Measurements from ENCODE around the gene MATCAP1.

MATCAP1 gene

DNA sequence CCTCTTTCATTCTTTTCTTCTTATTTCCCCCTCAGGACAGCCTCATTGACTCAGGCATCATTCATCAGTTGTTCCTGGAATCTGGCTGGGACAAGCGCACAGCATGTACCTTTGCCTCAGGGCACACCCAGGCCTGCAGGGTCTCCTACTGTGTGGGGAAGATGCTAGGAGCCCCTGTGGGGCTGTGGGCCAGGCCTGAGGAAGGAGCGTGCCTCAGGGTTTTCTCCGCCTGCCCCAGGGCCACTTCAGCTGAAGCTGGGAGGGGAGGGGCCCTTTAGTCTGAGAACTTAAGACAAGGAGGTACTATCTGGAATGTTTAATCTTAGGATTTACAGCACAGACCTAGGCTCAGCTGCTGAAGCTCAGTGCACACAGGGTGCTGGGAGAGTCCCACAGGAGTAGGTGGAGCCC lies 23.1 kb upstream of the MATCAP1 start:
- TF ChIP-seq, protein P1, sequence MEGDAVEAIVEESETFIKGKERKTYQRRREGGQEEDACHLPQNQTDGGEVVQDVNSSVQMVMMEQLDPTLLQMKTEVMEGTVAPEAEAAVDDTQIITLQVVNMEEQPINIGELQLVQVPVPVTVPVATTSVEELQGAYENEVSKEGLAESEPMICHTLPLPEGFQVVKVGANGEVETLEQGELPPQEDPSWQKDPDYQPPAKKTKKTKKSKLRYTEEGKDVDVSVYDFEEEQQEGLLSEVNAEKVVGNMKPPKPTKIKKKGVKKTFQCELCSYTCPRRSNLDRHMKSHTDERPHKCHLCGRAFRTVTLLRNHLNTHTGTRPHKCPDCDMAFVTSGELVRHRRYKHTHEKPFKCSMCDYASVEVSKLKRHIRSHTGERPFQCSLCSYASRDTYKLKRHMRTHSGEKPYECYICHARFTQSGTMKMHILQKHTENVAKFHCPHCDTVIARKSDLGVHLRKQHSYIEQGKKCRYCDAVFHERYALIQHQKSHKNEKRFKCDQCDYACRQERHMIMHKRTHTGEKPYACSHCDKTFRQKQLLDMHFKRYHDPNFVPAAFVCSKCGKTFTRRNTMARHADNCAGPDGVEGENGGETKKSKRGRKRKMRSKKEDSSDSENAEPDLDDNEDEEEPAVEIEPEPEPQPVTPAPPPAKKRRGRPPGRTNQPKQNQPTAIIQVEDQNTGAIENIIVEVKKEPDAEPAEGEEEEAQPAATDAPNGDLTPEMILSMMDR (IDR thresholded peaks at IDR 0.05; ENCODE audit: insufficient read depth, low read depth, low read length, missing control alignments) = no peak
- DNase-seq (ENCODE audit: low read depth) = no peak
- H3K4me3 ChIP-seq (ENCODE audit: low read depth, low read length) = no peak overlapping the region

DNA sequence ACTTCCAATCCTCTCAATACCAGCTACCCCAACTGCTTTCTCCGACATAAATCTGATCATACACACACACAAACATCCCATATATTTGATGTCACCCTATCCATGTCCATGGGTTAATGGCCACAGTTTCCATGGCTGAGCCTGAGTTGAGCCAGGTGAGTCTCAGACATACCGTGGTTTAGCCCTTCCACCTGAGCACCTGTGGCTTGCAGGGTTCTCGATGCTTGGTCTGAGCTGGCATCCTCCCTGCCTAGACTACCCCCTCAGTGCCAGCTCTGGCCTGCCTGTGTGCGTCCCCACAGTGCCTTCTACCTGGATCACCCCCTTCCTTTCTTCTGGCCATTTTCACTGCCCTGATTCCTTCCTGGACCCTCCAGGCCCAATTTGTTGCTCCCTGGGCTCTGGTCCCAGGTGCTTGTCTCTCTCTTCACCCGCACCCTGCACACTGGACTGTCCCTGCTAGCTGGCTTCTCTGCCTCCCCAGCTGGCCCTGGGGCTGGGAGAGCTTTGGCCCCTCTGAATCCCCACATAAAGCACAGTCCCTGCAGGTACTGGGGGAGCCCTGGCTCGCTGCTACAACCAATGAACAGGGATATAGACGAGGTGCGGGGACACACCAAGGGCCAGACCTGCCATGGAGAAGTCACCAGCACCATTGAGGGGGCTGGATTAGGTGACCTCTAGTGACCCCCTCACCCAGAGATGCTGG lies 22.5 kb upstream of the MATCAP1 start:
- no peak for DNase-seq (ENCODE audit: low read depth)
- TF ChIP-seq, protein P1 (IDR thresholded peaks at IDR 0.05; ENCODE audit: insufficient read depth, low read depth, low read length, missing control alignments) = no peak
- no peak overlapping the region for H3K4me3 ChIP-seq (ENCODE audit: low read depth, low read length)

DNA sequence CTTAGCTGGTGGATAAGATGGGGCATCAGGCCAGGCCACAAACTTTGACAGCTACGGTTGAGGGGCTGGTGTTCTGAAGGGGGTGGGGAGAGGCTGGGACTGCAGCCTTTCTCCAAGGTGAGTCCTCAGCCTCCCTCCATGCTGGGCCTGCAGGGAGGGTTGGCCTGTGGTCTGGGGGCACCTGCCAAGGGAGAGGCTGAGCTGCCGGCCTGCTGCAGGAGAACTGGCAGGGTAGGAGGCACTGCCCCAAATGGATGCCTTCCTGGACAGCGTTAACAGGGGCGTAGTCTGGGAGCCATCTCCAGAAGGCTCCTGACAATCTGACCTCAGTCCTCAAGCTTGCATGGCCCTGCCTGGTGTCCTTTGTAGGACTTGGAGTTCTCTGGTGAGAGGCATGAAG lies 20.3 kb upstream of the MATCAP1 start:
- H3K4me3 ChIP-seq (ENCODE audit: low read depth, low read length) = no peak overlapping the region
- DNase-seq (ENCODE audit: low read depth) = no peak
- TF ChIP-seq, protein P1 (IDR thresholded peaks at IDR 0.05; ENCODE audit: insufficient read depth, low read depth, low read length, missing control alignments) = no peak

DNA sequence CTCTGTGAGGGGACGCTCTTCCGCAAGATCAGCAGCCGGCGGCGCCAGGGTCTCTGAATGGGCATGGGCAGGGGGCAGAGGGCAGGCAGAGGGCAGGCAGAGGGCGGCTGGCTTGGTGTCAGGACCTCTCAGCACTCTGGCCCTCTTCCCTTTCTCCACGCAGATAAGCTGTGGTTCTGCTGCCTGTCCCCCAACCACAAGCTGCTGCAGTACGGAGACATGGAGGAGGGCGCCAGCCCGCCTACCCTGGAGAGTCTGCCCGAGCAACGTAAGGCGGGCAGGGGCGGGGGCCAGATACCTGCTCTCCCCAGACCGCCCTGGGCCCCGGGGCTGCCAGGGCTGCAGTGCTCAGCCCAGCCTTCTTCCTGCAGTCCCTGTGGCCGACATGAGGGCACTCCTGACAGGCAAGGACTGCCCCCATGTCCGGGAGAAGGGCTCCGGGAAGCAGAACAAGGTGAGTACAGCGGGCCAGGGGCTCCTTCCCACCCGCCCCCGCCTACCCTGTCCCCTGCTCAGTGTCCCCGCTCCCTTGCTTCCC lies 19.3 kb upstream of the MATCAP1 start:
- no peak for DNase-seq (ENCODE audit: low read depth)
- TF ChIP-seq, protein P1 (IDR thresholded peaks at IDR 0.05; ENCODE audit: insufficient read depth, low read depth, low read length, missing control alignments) = no peak

DNA sequence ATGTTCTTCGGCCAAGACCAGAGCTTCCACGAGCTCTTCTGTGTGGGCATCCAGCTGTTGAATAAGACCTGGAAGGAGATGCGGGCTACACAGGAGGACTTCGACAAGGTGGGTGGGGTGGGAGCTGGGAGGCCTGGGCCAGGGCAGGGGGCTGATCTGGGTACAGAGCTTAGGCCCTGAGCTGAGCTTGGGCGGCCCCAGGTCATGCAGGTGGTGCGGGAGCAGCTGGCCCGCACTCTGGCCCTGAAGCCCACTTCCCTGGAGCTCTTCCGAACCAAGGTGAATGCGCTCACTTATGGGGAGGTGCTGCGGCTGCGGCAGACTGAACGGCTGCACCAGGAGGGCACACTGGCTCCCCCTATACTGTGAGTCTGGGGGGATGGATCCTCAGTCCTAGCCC lies 18.7 kb upstream of the MATCAP1 start:
- TF ChIP-seq, protein P1 (IDR thresholded peaks at IDR 0.05; ENCODE audit: insufficient read depth, low read depth, low read length, missing control alignments) = no peak
- no peak for DNase-seq (ENCODE audit: low read depth)
- no peak overlapping the region for H3K4me3 ChIP-seq (ENCODE audit: low read depth, low read length)

More for the DNA sequence above, 19.3 kb upstream of the MATCAP1 start:
- H3K4me3 ChIP-seq (ENCODE audit: low read depth, low read length) = no peak overlapping the region

DNA sequence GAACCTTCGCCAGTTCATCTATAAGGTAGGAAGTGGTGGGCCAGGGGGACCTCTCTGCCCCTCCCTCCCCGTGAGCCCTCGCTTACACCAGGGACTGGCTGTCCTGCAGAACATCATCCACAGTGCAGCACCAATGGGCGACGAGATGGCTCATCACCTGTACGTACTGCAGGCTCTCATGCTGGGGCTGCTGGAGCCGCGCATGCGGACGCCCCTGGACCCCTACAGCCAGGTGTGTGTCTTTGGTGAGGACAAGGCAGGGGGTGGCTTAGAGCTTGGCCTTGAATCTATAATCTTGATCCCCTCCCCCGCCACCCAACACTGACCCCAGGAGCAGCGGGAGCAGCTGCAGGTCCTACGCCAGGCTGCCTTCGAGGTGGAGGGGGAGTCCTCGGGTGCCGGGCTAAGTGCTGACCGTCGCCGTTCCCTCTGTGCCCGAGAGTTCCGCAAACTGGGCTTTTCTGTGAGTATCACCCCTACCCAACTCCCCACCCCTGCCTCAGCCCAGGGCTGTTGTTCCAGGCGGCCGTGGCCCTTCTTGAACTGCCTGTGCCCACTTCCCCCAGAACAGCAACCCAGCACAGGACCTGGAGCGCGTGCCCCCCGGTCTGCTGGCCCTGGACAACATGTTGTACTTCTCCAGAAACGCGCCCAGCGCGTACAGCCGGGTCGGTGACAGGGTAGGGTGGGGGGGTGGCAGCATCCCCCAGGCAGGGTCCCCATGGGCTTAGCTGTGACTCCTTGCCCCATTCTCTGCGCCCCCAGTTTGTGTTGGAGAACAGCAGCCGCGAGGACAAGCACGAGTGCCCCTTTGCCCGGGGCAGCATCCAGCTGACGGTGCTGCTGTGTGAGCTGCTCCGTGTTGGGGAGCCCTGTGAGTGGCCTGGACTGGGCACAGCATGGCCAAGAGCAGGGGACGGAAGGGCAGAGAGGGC lies 17.9 kb upstream of the MATCAP1 start:
- TF ChIP-seq, protein P1 (IDR thresholded peaks at IDR 0.05; ENCODE audit: insufficient read depth, low read depth, low read length, missing control alignments) = no peak
- H3K4me3 ChIP-seq (ENCODE audit: low read depth, low read length) = no peak overlapping the region
- DNase-seq (ENCODE audit: low read depth) = no peak
